Mesendoderm (in vitro differentiated cells): Measurements from ENCODE around the gene LY86.

Experiments used
- DNase-seq: peaks from one replicate; pipeline ENCODE4 v3.0.0; 2013
- H2AK5ac ChIP-seq: 2 replicates; pipeline ENCODE4 v1.6.1; 2013; ENCODE audit warnings: low read length, inconsistent platforms
- H2BK120ac ChIP-seq: 2 replicates; pipeline ENCODE4 v1.6.1; 2013; ENCODE audit warnings: low read depth, mild to moderate bottlenecking, low read length, moderate library complexity, mixed read lengths
- H2BK15ac ChIP-seq: replicated peaks from 2 replicates; pipeline ENCODE4 v1.6.1; 2013; ENCODE audit warnings: low read depth, mild to moderate bottlenecking, moderate library complexity
- H2BK5ac ChIP-seq: 2 replicates; pipeline ENCODE4 v1.6.1; 2013; ENCODE audit warnings: low read length, inconsistent platforms
- H3K18ac ChIP-seq: 2 replicates; pipeline ENCODE4 v1.6.1; 2013; ENCODE audit warnings: mild to moderate bottlenecking, low read length, mixed read lengths
- H3K23ac ChIP-seq: one replicate; pipeline ENCODE4 v1.6.1; 2013; ENCODE audit warnings: low read length
- H3K27ac ChIP-seq: 2 replicates; pipeline ENCODE4 v1.5.1; 2013; ENCODE audit warnings: low read depth, mild to moderate bottlenecking, inconsistent platforms, low read length, moderate library complexity
- H3K27me3 ChIP-seq: 2 replicates; pipeline ENCODE4 v1.6.1; 2013; ENCODE audit warnings: low read length, control low read depth, mild to moderate bottlenecking, inconsistent platforms; ENCODE audit not compliant: insufficient read depth, poor library complexity
- H3K36me3 ChIP-seq: 2 replicates; pipeline ENCODE4 v1.6.1; 2013; ENCODE audit warnings: low read length, inconsistent platforms; ENCODE audit not compliant: control insufficient read depth, insufficient read depth
- H3K4ac ChIP-seq: one replicate; pipeline ENCODE4 v1.6.1; 2013; ENCODE audit warnings: low read depth, mild to moderate bottlenecking, low read length, moderate library complexity
- H3K4me1 ChIP-seq: 2 replicates; pipeline ENCODE4 v1.6.1; 2013; ENCODE audit warnings: low read depth, low read length, inconsistent platforms; ENCODE audit not compliant: control insufficient read depth
- H3K4me2 ChIP-seq: 2 replicates; pipeline ENCODE4 v1.6.1; 2013; ENCODE audit warnings: low read length
- H3K4me3 ChIP-seq: 2 replicates; pipeline ENCODE4 v1.5.1; 2013; ENCODE audit warnings: mild to moderate bottlenecking, low read length
- H3K56ac ChIP-seq: one replicate; pipeline ENCODE4 v1.6.1; 2013; ENCODE audit warnings: low read length
- H3K79me1 ChIP-seq: 2 replicates; pipeline ENCODE4 v1.6.1; 2013; ENCODE audit warnings: low read length, inconsistent platforms
- H3K79me2 ChIP-seq: 2 replicates; pipeline ENCODE4 v1.6.1; 2013; ENCODE audit warnings: mild to moderate bottlenecking, low read length; ENCODE audit not compliant: control insufficient read depth, insufficient read depth
- H3K9ac ChIP-seq: 2 replicates; pipeline ENCODE4 v1.6.1; 2013; ENCODE audit warnings: low read length, inconsistent platforms
- H4K5ac ChIP-seq: one replicate; pipeline ENCODE4 v1.6.1; 2013; ENCODE audit warnings: low read length
- H4K8ac ChIP-seq: one replicate; pipeline ENCODE4 v1.6.1; 2013; ENCODE audit warnings: low read depth, mild to moderate bottlenecking, control low read depth, low read length, moderate library complexity
- WGBS: extraction: QIAGEN DNeasy Blood & Tissue Kit; methylation state at CpG from one replicate; pipeline ENCODE4 v1.1.7; 2013; ENCODE audit warnings: low lambda C conversion rate, missing lambda C conversion rate; ENCODE audit not compliant: insufficient coverage; ENCODE audit errors: extremely low coverage; 5-methylcytosine and 5-hydroxymethylcytosine counted together

The LY86 gene

DNA sequence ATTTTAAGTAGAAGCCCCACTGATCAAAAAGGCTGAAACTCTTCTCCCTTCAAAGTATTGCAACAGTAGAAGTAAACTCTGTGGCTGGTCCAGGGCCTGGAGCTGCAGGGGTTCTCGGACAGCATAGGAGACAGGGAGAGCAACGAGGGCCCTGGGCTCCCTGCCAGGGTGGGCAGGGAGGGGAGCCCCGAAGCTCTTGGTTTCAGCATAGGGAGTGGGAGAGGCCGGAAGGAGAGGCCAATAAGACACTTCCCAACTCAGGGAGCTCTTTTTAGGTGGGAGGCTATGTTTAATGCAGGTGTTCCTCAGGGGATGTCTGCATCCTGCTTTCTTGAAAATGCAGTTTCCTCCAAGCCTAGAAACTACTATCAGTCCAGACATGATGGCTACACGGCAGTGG lies 91.1 kb downstream of the LY86 start:
- no peak overlapping the region for H2BK5ac ChIP-seq
- H3K9ac ChIP-seq = no peak overlapping the region
- WGBS = no CpG with 5 or more reads among the region's 5 CpGs

DNA sequence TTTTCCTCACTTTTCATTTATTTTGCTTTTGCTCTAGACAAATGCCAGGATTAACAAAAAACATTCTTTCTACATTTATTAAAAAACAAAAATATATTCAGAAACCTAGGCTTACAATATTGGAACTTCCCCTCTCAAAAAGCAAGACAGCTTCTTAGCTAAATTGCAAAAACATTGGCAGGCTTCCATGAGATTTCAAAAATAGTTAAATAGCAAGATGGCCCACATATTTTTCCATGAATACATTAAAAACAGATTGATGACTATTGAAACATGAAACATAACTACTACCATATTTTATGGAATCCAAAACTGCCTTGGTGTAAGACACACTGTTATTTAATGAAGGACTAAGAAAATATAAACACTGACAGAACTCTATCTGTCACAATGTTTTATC lies 92.0 kb downstream of the LY86 start:
- Histone ChIP-seq H3K4me3 (no peak overlapping the region), H3K79me1 (no peaks in the 10 kb centered on the region), H3K23ac (no peak overlapping the region), H3K56ac (no peak overlapping the region), H3K18ac (no peak overlapping the region), H3K79me2 (no peaks in the 10 kb centered on the region), H2BK5ac (no peak overlapping the region), H3K9ac (no peak overlapping the region), H2AK5ac (no peak overlapping the region), H3K4me2 (no peak overlapping the region), H3K4me1 (peaks cover 7% of the 10 kb centered on the region), H3K36me3 (no peaks in the 10 kb centered on the region), H4K8ac (no peak overlapping the region), H3K27ac (no peak overlapping the region), H2BK120ac (no peak overlapping the region), H3K27me3 (no peaks in the 10 kb centered on the region), H2BK15ac (no peak overlapping the region), H3K4ac (no peak overlapping the region), H4K5ac (no peak overlapping the region)
- DNase-seq = no peak

More for the DNA sequence above, 91.1 kb downstream of the LY86 start:
- no peak overlapping the region for H3K4me2 ChIP-seq
- no peak overlapping the region for H3K27ac ChIP-seq
- no peak for DNase-seq
- no peak overlapping the region for H3K4ac ChIP-seq
- H3K4me1 ChIP-seq = peaks cover 7% of the 10 kb centered on the region
- H4K5ac ChIP-seq = no peak overlapping the region
- no peak overlapping the region for H2BK15ac ChIP-seq
- no peak overlapping the region for H3K18ac ChIP-seq
- no peak overlapping the region for H2BK120ac ChIP-seq
- no peak overlapping the region for H3K4me3 ChIP-seq
- H3K79me1 ChIP-seq = no peaks in the 10 kb centered on the region
- H4K8ac ChIP-seq = no peak overlapping the region
- H3K79me2 ChIP-seq = no peaks in the 10 kb centered on the region
- H3K36me3 ChIP-seq = no peaks in the 10 kb centered on the region
- no peak overlapping the region for H3K23ac ChIP-seq
- no peak overlapping the region for H3K56ac ChIP-seq
- no peak overlapping the region for H2AK5ac ChIP-seq
- H3K27me3 ChIP-seq = no peaks in the 10 kb centered on the region

- Histone ChIP-seq H3K4ac (no peak overlapping the region), H3K79me1 (no peaks in the 10 kb centered on the region), H4K5ac (no peak overlapping the region), H3K27ac (no peak overlapping the region), H3K4me3 (no peak overlapping the region), H3K36me3 (no peaks in the 10 kb centered on the region), H3K56ac (no peak overlapping the region), H4K8ac (no peak overlapping the region), H3K4me2 (no peak overlapping the region), H3K9ac (no peak overlapping the region), H2BK15ac (no peak overlapping the region), H3K23ac (no peak overlapping the region), H2BK5ac (no peak overlapping the region), H3K27me3 (no peaks in the 10 kb centered on the region), H2BK120ac (no peak overlapping the region), H2AK5ac (no peak overlapping the region), H3K18ac (no peak overlapping the region), H3K79me2 (no peaks in the 10 kb centered on the region), H3K4me1 (peaks cover 7% of the 10 kb centered on the region)
- no CpG with 5 or more reads among the region's 11 CpGs for WGBS
- no peak for DNase-seq
Measured at GRCh38 chr6:6681075-6681849, 92.7 kb downstream of the LY86 start.

GRCh38 chr6:6682225-6682624 lies 93.7 kb downstream of the LY86 start:
- Histone ChIP-seq H3K23ac (no peak overlapping the region), H3K27ac (no peak overlapping the region), H3K18ac (no peak overlapping the region), H3K79me2 (no peaks in the 10 kb centered on the region), H3K4me2 (no peak overlapping the region), H4K5ac (no peak overlapping the region), H2BK120ac (no peak overlapping the region), H3K4me1 (peaks cover 4% of the 10 kb centered on the region), H3K4me3 (no peak overlapping the region), H4K8ac (no peak overlapping the region), H3K4ac (no peak overlapping the region), H3K36me3 (no peaks in the 10 kb centered on the region), H2AK5ac (no peak overlapping the region), H2BK5ac (no peak overlapping the region), H3K56ac (no peak overlapping the region), H3K79me1 (no peaks in the 10 kb centered on the region), H3K9ac (no peak overlapping the region), H3K27me3 (no peaks in the 10 kb centered on the region), H2BK15ac (no peak overlapping the region)
- DNase-seq = no peak
- no CpG with 5 or more reads among the region's 3 CpGs for WGBS

- Histone ChIP-seq H3K9ac (no peak overlapping the region), H3K4me1 (peaks cover 2% of the 10 kb centered on the region), H4K5ac (no peak overlapping the region), H3K23ac (no peak overlapping the region), H3K4ac (no peak overlapping the region), H3K56ac (no peak overlapping the region), H3K79me1 (no peaks in the 10 kb centered on the region), H3K18ac (no peak overlapping the region), H2BK120ac (no peak overlapping the region), H3K4me2 (no peak overlapping the region), H3K36me3 (no peaks in the 10 kb centered on the region), H3K27me3 (no peaks in the 10 kb centered on the region), H2BK5ac (no peak overlapping the region), H3K4me3 (no peak overlapping the region), H3K27ac (no peak overlapping the region), H4K8ac (no peak overlapping the region), H2BK15ac (no peak overlapping the region), H2AK5ac (peak overlapping the region; percentile 45), H3K79me2 (no peaks in the 10 kb centered on the region)
- no CpG with 5 or more reads among the region's 13 CpGs for WGBS
- DNase-seq = no peak
Measured at GRCh38 chr6:6683969-6684833, 95.7 kb downstream of the LY86 start.
